Endothelial cell of hepatic sinusoid (primary cell): ENCODE results near the gene BTBD16.

Experiments
- in situ Hi-C: cut with HindIII; loops from 2 replicates; pipeline ENCODE4 v1.10.0; 2017; ENCODE audit warnings: low sequenced_read_pairs

BTBD16 gene

GRCh38 chr10:122362621-122363020 lies 91.5 kb downstream of the BTBD16 start:
- in situ Hi-C loops = no loop called here

GRCh38 chr10:122363311-122363710 lies 92.2 kb downstream of the BTBD16 start:
- in situ Hi-C loops = no loop called here

GRCh38 chr10:122363722-122364463 lies 92.8 kb downstream of the BTBD16 start:
- in situ Hi-C loops = no loop called here

- in situ Hi-C loops = no loop called here
Measured at GRCh38 chr10:122368502-122369254, 97.6 kb downstream of the BTBD16 start.

- in situ Hi-C loops = no loop called here
Measured at GRCh38 chr10:122373108-122373507, 102.0 kb downstream of the BTBD16 start.

- in situ Hi-C loops = no loop called here
Measured at GRCh38 chr10:122373721-122374120, 102.6 kb downstream of the BTBD16 start.

- in situ Hi-C loops = no loop called here
Measured at GRCh38 chr10:122374237-122374858, 103.3 kb downstream of the BTBD16 start, which contains the start of gene PLEKHA1. Gene PLEKHA1, plus strand, starts transcription at chr10:122374708. Its CDS starts 18,493 bp downstream, at chr10:122393201.

- in situ Hi-C loops = no loop called here
Measured at GRCh38 chr10:122374859-122375678, 104.0 kb downstream of the BTBD16 start.

GRCh38 chr10:122375679-122376160 lies 104.6 kb downstream of the BTBD16 start:
- in situ Hi-C loops = no loop called here

- in situ Hi-C loops = no loop called here
Measured at GRCh38 chr10:122376364-122376961, 105.4 kb downstream of the BTBD16 start.

- in situ Hi-C loops = no loop called here
Measured at GRCh38 chr10:122379041-122379440, 107.9 kb downstream of the BTBD16 start.

GRCh38 chr10:122379537-122379936 lies 108.4 kb downstream of the BTBD16 start:
- in situ Hi-C loops = no loop called here

- in situ Hi-C loops = no loop called here
Measured at GRCh38 chr10:122380703-122381102, 109.6 kb downstream of the BTBD16 start.

- in situ Hi-C loops = no loop called here
Measured at GRCh38 chr10:122381680-122382079, 110.6 kb downstream of the BTBD16 start.

- in situ Hi-C loops = no loop called here
Measured at GRCh38 chr10:122386514-122386913, 115.4 kb downstream of the BTBD16 start.

- in situ Hi-C loops = no loop called here
Measured at GRCh38 chr10:122387572-122387971, 116.5 kb downstream of the BTBD16 start.
